ENCODE data around the gene ST8SIA4. TPM values are rescaled to one million over a fixed set of nuclear protein-coding genes. Genes with fewer than 3 reads are reported as not detected.

The ST8SIA4 gene
- total and polyA plus RNA-seq, 2 experiments from 2014 or later, result 3.1 to 6.0 TPM

DNA sequence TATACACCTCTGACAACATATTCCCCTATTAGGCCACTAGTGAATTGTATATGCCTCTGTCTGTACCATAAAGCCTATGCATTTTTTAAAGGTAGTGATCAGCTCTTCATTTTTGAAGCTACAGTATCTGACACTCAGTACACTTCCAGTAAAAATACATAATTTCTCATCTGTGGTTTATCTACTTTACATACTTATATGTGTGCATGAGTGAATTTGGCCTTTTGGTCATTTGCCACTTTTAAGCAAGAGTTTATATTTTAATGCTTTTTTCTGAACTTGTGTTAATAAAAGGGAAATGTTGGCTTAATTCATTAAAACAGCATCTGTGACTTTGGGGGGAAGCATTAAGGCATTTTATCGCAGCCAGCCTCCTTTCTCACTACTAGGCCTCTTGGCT is 47.8 kb downstream of the ST8SIA4 start:
- Histone ChIP-seq H3K27me3 (no peaks in the 10 kb centered on the region), H2AFZ (no peak overlapping the region), H3K27ac (no peak overlapping the region), H3K4me3 (no peak overlapping the region), H3K4me2 (no peak overlapping the region), H3K9me3 (ENCODE audit: low read depth) (no peaks in the 10 kb centered on the region), H3K4me1 (ENCODE audit: insufficient read depth) (no peaks in the 10 kb centered on the region), H3K36me3 (replicated peaks; ENCODE audit: insufficient read depth, low read depth) (no peaks in the 10 kb centered on the region), H3K79me2 (no peaks in the 10 kb centered on the region), H3K9me2 (replicated peaks; ENCODE audit: insufficient read depth) (no peaks in the 10 kb centered on the region), H4K20me1 (ENCODE audit: insufficient read depth, poor library complexity, severe bottlenecking) (no peaks in the 10 kb centered on the region)
- no peak for DNase-seq (ENCODE audit: low spot score)
- no peak for TF ChIP-seq EZH2 (IDR thresholded peaks at IDR 0.05; ENCODE audit: borderline replicate concordance)
- TF ChIP-seq, protein P1, sequence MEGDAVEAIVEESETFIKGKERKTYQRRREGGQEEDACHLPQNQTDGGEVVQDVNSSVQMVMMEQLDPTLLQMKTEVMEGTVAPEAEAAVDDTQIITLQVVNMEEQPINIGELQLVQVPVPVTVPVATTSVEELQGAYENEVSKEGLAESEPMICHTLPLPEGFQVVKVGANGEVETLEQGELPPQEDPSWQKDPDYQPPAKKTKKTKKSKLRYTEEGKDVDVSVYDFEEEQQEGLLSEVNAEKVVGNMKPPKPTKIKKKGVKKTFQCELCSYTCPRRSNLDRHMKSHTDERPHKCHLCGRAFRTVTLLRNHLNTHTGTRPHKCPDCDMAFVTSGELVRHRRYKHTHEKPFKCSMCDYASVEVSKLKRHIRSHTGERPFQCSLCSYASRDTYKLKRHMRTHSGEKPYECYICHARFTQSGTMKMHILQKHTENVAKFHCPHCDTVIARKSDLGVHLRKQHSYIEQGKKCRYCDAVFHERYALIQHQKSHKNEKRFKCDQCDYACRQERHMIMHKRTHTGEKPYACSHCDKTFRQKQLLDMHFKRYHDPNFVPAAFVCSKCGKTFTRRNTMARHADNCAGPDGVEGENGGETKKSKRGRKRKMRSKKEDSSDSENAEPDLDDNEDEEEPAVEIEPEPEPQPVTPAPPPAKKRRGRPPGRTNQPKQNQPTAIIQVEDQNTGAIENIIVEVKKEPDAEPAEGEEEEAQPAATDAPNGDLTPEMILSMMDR (IDR thresholded peaks at IDR 0.05; ENCODE audit: poor library complexity), result no peak
- TF ChIP-seq EZH2phosphoT487 (IDR thresholded peaks at IDR 0.05; ENCODE audit: low read depth, severe bottlenecking, unreplicated experiment), result no peak
- 92% methylated on average over 1 of the region's 1 CpG for WGBS (ENCODE audit: low lambda C conversion rate, missing lambda C conversion rate)

DNA sequence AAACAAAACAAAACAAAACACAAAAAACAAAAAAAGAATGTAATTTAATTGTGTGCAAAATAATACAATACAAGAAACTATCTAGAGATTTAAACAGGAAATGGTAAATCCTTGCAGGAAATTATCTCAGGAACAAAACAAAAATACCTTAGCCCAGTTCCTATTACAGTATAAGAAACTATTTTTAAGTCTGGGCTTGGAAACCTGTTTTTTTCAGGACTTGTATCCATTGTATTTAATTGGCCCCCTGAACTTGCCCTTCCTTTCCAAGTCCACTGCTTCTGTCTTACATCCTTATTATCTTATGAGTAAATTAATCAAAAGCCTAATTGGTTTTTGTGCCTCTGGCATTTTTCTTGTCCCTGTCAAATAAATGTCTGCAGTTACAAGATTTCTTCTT is 48.5 kb downstream of the ST8SIA4 start:
- no peak for DNase-seq (ENCODE audit: low spot score)
- Histone ChIP-seq H3K9me3 (ENCODE audit: low read depth) (no peaks in the 10 kb centered on the region), H3K27ac (no peak overlapping the region), H3K4me2 (no peak overlapping the region), H3K4me3 (no peak overlapping the region), H3K36me3 (replicated peaks; ENCODE audit: insufficient read depth, low read depth) (no peaks in the 10 kb centered on the region), H4K20me1 (ENCODE audit: insufficient read depth, poor library complexity, severe bottlenecking) (no peaks in the 10 kb centered on the region), H2AFZ (no peak overlapping the region), H3K79me2 (no peaks in the 10 kb centered on the region), H3K4me1 (ENCODE audit: insufficient read depth) (no peaks in the 10 kb centered on the region), H3K9me2 (replicated peaks; ENCODE audit: insufficient read depth) (no peaks in the 10 kb centered on the region), H3K27me3 (no peaks in the 10 kb centered on the region)
- TF ChIP-seq, protein P1 (IDR thresholded peaks at IDR 0.05; ENCODE audit: poor library complexity), result no peak
- TF ChIP-seq EZH2 (IDR thresholded peaks at IDR 0.05; ENCODE audit: borderline replicate concordance) (no peak), EZH2phosphoT487 (IDR thresholded peaks at IDR 0.05; ENCODE audit: low read depth, severe bottlenecking, unreplicated experiment) (no peak)

DNA sequence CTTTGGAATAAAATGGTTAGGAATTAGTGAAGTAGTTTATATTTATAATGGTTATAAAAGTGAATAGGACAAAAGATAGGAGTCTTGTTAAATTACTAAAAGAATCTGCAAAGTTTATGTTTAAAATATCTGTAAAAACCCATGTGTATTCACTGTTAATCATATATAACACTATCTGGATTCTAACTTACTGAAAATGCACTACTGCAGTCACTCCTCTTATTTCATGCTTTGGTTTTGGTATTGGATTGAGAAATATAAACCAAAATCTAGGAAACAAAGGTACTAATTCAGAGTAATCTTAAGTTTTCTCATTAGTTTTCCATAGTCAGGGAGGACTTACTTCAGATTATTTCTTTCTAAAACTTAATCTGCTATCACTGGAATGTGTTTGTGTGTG is 49.5 kb downstream of the ST8SIA4 start:
- Histone ChIP-seq H3K4me3 (no peak overlapping the region), H3K9me3 (ENCODE audit: low read depth) (no peaks in the 10 kb centered on the region), H4K20me1 (ENCODE audit: insufficient read depth, poor library complexity, severe bottlenecking) (no peaks in the 10 kb centered on the region), H3K36me3 (replicated peaks; ENCODE audit: insufficient read depth, low read depth) (no peaks in the 10 kb centered on the region), H3K79me2 (no peaks in the 10 kb centered on the region), H3K4me1 (ENCODE audit: insufficient read depth) (no peaks in the 10 kb centered on the region), H2AFZ (no peak overlapping the region), H3K27ac (no peak overlapping the region), H3K27me3 (no peaks in the 10 kb centered on the region), H3K9me2 (replicated peaks; ENCODE audit: insufficient read depth) (no peaks in the 10 kb centered on the region), H3K4me2 (no peak overlapping the region)
- TF ChIP-seq, protein P1 (IDR thresholded peaks at IDR 0.05; ENCODE audit: poor library complexity), result no peak
- TF ChIP-seq EZH2phosphoT487 (IDR thresholded peaks at IDR 0.05; ENCODE audit: low read depth, severe bottlenecking, unreplicated experiment) (no peak), EZH2 (IDR thresholded peaks at IDR 0.05; ENCODE audit: borderline replicate concordance) (no peak)
- no peak for DNase-seq (ENCODE audit: low spot score)

DNA sequence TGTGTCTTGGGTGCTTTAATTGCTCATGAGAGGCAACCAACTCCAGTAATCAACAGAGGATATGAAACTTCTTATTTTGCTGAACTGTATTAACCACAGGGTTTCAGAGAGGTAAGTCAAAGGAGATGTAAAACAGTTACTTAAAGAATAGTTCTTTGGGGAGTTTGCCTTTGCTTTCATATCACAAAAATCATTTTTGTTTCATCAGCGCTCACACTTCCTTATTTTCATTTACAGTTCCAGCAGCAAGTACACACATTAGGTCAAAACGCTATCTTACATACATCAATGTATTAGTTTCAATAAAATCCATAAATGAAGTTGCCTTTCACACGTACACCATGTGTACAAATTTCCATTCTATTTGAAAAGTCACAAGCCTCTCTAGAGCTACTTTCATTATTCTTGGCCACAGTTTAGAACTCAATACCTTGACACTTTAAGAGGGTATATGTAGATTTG is 50.1 kb downstream of the ST8SIA4 start:
- Histone ChIP-seq H3K4me3 (no peak overlapping the region), H3K27ac (no peak overlapping the region), H3K9me2 (replicated peaks; ENCODE audit: insufficient read depth) (no peaks in the 10 kb centered on the region), H3K4me2 (no peak overlapping the region), H3K9me3 (ENCODE audit: low read depth) (no peaks in the 10 kb centered on the region), H3K79me2 (no peaks in the 10 kb centered on the region), H3K36me3 (replicated peaks; ENCODE audit: insufficient read depth, low read depth) (no peaks in the 10 kb centered on the region), H2AFZ (no peak overlapping the region), H3K27me3 (no peaks in the 10 kb centered on the region), H4K20me1 (ENCODE audit: insufficient read depth, poor library complexity, severe bottlenecking) (no peaks in the 10 kb centered on the region), H3K4me1 (ENCODE audit: insufficient read depth) (no peaks in the 10 kb centered on the region)
- no peak for TF ChIP-seq EZH2 (IDR thresholded peaks at IDR 0.05; ENCODE audit: borderline replicate concordance)
- TF ChIP-seq, protein P1 (IDR thresholded peaks at IDR 0.05; ENCODE audit: poor library complexity), result no peak
- no peak for TF ChIP-seq EZH2phosphoT487 (IDR thresholded peaks at IDR 0.05; ENCODE audit: low read depth, severe bottlenecking, unreplicated experiment)
- no peak for DNase-seq (ENCODE audit: low spot score)
- WGBS (ENCODE audit: low lambda C conversion rate, missing lambda C conversion rate), result 90% methylated on average over 3 of the region's 3 CpGs

Measured in hepatocyte (in vitro differentiated cells).